Activated CD8-positive, alpha-beta memory T cell treated with anti-CD3 and anti-CD28 coated beads for 4 hours (primary cell): ENCODE data around the gene LRRTM4.
"Not testable (repeated sequence)": the region's sequence is repeated elsewhere in the genome, so short reads cannot be mapped to it uniquely, and the experiment has no call there.

Experiments
- DNase-seq, 2 donors: peaks; one replicate each; pipeline ENCODE4 v3.0.0-alpha.2; 2020; ENCODE audit warnings: low read depth in 2 of 2

LRRTM4 gene

GRCh38 chr2:76748581-76749296 lies 773.4 kb downstream of the LRRTM4 start:
- no peak for DNase-seq

GRCh38 chr2:76745605-76746004 lies 776.6 kb downstream of the LRRTM4 start:
- DNase-seq = no peak

- DNase-seq = no peak
Measured at GRCh38 chr2:76737607-76738006, 784.6 kb downstream of the LRRTM4 start.

DNA sequence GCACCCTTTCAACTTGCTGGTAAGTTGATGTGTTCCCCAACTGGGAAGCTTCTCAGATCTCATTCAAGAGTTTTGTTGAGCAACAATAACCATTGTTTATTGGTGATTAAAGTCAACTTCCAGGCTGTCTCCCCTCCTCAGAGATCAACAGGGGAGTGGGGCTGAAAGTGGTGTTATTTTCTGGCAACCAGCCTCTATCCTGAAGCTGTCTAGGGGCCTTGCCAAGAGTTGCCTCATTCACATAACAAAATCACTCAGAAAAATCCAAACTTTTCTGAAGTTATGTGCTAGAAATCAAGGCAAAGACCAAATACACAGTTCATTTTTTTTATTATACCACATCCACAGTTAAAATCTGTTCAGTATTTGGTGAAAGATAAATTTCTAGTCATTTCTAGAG lies 788.4 kb downstream of the LRRTM4 start:
- no peak for DNase-seq

GRCh38 chr2:76731157-76731556 lies 791.0 kb downstream of the LRRTM4 start:
- DNase-seq = no peak

DNA sequence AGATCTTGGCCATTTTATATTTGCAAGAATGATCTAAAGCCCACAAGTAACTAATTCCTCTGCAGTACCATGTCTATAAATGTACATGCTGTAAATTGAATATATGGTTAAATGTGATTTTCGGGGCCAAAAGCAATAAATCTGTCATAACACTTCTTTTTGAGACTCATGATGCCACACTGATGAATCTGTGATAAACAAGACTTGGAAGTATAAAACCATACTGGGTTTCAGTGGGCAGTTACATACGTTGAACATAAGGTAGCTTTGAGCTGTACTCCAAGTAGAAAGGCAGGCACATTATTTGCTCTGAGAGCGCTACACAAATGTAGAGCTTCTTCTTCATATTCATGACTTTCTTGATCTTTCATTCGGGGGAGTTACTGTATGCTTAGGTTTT lies 792.2 kb downstream of the LRRTM4 start:
- no peak for DNase-seq

DNA sequence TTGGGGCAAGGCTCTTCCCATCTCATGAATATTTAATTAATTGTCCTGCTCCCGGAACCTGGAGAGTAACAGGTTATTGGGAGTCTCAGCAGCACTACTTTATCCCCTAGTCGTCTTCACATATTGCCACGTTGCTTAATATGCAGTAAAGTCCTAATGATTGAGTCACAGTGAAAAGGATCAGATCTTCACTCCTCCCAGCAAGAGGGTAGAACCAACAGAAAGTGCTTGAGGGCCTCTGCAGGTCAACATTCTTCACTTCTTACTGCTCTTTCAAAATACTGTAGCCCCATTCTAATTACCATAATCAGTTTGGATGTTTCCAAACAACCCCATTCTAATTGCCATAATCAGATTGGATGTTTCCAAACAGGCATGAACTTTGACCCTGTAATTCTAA lies 801.0 kb downstream of the LRRTM4 start:
- DNase-seq = no peak

- DNase-seq = no peak
Measured at GRCh38 chr2:76713312-76713711, 808.9 kb downstream of the LRRTM4 start.

- DNase-seq = no peak
Measured at GRCh38 chr2:76711490-76711889, 810.7 kb downstream of the LRRTM4 start.

GRCh38 chr2:76700894-76701293 lies 821.3 kb downstream of the LRRTM4 start:
- no peak for DNase-seq

- DNase-seq = not testable (repeated sequence)
Measured at GRCh38 chr2:76697998-76698713, 824.0 kb downstream of the LRRTM4 start.
